Neutrophil (primary cell): ENCODE data around the gene PBLD.

Experiments
- H3K27ac ChIP-seq: fragments of 200-600 bp; sonication (generic); 2 replicates; pipeline ENCODE4 v1.5.1; 2016; ENCODE audit warnings: mild to moderate bottlenecking, moderate library complexity
- H3K27me3 ChIP-seq: fragments of 200-600 bp; sonication (generic); 2 replicates; pipeline ENCODE4 v1.6.0; 2016; ENCODE audit warnings: mild to moderate bottlenecking
- H3K36me3 ChIP-seq: fragments of 200-600 bp; sonication (generic); 2 replicates; pipeline ENCODE4 v1.5.1; 2017
- H3K4me1 ChIP-seq, 2 experiments: fragments of 200-600 bp in 1 of 2; sonication (generic) in 1 of 2; 1 replicate in 1 of 2; 2 replicates in 1 of 2; pipeline versions ENCODE4 v1.5.1 to v1.6.1; 2013 to 2016; ENCODE audit warnings: low read depth in 1 of 2, low read length in 1 of 2, mild to moderate bottlenecking in 1 of 2, moderate library complexity in 1 of 2; ENCODE audit not compliant: control insufficient read depth in 1 of 2, insufficient read depth in 1 of 2
- H3K4me3 ChIP-seq, 2 experiments: fragments of 200-600 bp in 1 of 2; sonication (generic) in 1 of 2; 1 replicate in 1 of 2; 2 replicates in 1 of 2; pipeline ENCODE4 v1.5.1; 2013 to 2016; ENCODE audit warnings: low read depth in 1 of 2, low read length in 1 of 2, mild to moderate bottlenecking in 1 of 2, moderate library complexity in 1 of 2
- H3K9me3 ChIP-seq: fragments of 200-600 bp; sonication (generic); 2 replicates; pipeline ENCODE4 v1.5.1; 2016
- TF ChIP-seq, protein P1 (sequence below): fragments of 200-600 bp; sonication (generic); IDR thresholded peaks from 2 replicates; pipeline ENCODE4 v1.5.1; 2016; ENCODE audit warnings: antibody characterized with exemption

PBLD gene

DNA sequence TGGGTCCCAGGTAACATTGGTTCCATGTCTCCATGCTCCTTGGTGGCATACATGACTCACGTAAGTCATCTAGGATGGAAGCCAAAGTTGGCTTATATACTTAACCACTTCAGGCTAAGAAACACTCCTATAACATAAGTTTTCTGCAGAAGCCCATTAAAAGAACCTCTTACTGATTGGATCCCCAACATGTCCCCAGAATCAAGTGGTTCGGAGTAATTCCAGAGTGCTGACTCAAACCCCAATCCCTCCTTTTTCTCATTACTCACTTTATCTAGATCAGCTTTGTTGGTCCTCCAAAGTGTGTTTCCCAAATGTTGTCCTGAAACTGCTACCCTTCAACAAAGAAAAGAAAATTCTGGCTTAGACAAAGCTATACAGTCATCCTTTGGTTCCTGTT, 90.7 kb downstream of the PBLD start:
- Histone ChIP-seq H3K4me1 (no peaks in the 10 kb centered on the region), H3K4me3 (no peak overlapping the region), H3K27ac (no peak overlapping the region), H3K9me3 (no peaks in the 10 kb centered on the region), H3K27me3 (no peaks in the 10 kb centered on the region), H3K36me3 (no peaks in the 10 kb centered on the region)
- TF ChIP-seq, protein P1, sequence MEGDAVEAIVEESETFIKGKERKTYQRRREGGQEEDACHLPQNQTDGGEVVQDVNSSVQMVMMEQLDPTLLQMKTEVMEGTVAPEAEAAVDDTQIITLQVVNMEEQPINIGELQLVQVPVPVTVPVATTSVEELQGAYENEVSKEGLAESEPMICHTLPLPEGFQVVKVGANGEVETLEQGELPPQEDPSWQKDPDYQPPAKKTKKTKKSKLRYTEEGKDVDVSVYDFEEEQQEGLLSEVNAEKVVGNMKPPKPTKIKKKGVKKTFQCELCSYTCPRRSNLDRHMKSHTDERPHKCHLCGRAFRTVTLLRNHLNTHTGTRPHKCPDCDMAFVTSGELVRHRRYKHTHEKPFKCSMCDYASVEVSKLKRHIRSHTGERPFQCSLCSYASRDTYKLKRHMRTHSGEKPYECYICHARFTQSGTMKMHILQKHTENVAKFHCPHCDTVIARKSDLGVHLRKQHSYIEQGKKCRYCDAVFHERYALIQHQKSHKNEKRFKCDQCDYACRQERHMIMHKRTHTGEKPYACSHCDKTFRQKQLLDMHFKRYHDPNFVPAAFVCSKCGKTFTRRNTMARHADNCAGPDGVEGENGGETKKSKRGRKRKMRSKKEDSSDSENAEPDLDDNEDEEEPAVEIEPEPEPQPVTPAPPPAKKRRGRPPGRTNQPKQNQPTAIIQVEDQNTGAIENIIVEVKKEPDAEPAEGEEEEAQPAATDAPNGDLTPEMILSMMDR, result no peak

DNA sequence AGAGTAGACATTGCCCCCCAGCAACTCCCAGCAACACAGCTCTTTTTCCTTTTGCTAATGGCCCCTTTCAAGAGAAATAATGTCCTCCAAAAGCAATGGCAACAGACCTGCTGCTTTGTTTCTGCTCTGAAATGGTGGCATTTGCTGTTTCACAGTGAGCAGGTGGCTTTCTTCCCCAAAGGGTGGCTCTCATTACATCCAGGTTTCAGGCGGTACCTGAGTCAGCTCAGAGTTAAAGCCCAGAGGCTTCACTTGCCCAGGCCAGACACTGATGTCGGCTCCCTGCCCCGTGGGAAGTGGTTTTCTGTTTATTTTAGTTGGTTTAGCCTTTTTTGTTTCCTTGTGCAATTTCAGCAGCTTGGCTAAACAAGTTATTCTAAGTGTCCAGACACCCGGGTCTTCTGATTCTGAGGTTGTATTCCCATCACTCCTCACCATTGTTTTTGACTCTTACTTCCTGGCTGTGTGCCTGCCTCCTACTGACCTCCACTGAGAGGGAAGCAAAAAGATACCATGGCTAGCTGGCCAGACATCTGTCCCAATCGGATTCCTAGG, 93.1 kb downstream of the PBLD start:
- Histone ChIP-seq H3K36me3 (no peaks in the 10 kb centered on the region), H3K4me3 (no peak overlapping the region), H3K27me3 (peaks cover 1% of the 10 kb centered on the region), H3K27ac (no peak overlapping the region), H3K4me1 (no peaks in the 10 kb centered on the region), H3K9me3 (no peaks in the 10 kb centered on the region)
- TF ChIP-seq, protein P1, result no peak

DNA sequence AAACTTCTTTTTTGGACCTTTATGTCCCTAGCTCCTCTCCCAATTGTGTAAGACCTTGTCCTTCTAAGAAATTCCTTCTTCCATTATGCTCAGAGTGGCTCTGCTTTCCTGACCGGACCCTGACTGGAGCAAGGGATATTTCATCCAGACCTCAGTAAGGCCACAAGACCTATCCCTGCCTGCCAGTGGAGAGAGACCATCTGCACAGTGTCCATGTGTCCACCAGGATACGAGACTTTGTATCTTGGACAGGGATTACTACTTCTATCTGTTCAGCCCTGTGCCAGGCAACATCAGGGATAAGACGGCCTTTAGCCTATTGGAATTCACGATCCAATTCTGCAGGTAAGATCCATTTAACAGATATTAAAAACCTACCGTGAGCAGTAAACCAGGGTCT, 93.7 kb downstream of the PBLD start:
- Histone ChIP-seq H3K4me3 (no peak overlapping the region), H3K4me1 (no peaks in the 10 kb centered on the region), H3K9me3 (no peaks in the 10 kb centered on the region), H3K27ac (no peak overlapping the region), H3K36me3 (no peaks in the 10 kb centered on the region), H3K27me3 (peaks cover 7% of the 10 kb centered on the region)
- TF ChIP-seq, protein P1, result no peak

DNA sequence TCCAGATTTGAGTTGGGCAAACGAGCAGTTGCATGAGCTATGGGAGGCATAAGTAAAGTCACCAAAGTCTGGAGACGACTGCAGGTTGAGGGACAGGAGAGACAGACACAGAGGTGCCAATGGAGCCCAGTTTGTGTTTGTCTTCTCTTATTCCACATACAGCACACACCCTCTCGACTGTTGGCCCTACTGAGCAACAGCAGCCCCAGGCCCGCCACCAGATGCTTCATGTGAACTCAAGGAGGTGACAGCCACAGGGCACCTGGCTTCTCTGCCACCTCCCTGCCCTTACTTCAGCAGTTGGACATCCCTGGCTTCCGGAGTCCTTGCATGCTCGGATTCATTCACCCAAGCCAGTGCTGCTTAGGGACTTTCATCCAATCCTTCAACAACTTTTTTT, 94.4 kb downstream of the PBLD start:
- Histone ChIP-seq H3K4me3 (no peak overlapping the region), H3K27ac (no peak overlapping the region), H3K36me3 (no peaks in the 10 kb centered on the region), H3K4me1 (no peaks in the 10 kb centered on the region), H3K9me3 (no peaks in the 10 kb centered on the region), H3K27me3 (peaks cover 14% of the 10 kb centered on the region)
- TF ChIP-seq, protein P1, result no peak

DNA sequence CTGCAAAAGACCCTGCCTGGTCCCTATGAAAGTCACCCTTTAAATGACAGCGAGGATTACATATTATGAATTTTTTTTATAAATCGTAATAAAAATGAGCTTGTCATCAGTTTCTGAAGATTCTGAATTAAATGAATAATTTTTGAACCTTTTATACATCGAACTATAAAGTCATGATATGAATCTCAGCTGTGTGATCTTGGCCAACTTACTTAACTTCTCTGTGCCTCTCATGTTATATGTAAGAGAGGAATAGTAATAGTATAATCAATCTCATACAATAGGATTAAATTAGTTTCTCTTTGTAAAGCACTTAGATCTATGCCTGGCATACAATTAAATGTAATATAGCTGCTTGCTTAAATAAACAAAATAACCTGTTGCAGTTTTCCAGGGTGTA, 95.6 kb downstream of the PBLD start:
- Histone ChIP-seq H3K27ac (no peak overlapping the region), H3K4me3 (no peak overlapping the region), H3K36me3 (no peaks in the 10 kb centered on the region), H3K9me3 (no peaks in the 10 kb centered on the region), H3K4me1 (no peaks in the 10 kb centered on the region), H3K27me3 (peaks cover 26% of the 10 kb centered on the region)
- TF ChIP-seq, protein P1, result no peak

DNA sequence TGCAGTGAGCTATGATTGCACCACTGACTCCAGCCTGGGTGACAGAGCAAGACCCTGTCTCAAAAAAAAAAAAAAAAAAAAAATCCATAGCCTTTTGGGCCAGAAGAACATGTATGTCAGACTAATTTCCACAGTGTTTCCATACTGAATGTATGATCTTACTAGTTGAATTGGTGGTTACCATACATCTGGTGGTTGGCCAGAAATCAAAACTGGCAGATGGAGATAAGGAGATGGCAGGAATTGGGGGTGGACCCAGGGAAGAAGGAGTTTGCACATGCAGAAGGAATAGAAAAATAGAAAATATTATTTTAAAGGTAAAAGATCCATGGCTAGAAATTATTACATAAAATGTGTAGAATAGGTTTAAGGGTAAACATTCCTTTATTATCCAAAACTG, 97.1 kb downstream of the PBLD start:
- TF ChIP-seq, protein P1, result no peak
- Histone ChIP-seq H3K36me3 (no peaks in the 10 kb centered on the region), H3K4me1 (peaks cover 11 to 13% of the 10 kb centered on the region in 2 experiments), H3K4me3 (no peak overlapping the region), H3K27me3 (peaks cover 42% of the 10 kb centered on the region), H3K27ac (no peak overlapping the region), H3K9me3 (no peaks in the 10 kb centered on the region)
